GM19099 (cell line): Measurements from ENCODE around the gene GORASP2.

Experiments used
- POLR2A ChIP-seq: IDR thresholded peaks from 3 replicates; pipeline ENCODE4 v1.6.1; 2011; ENCODE audit warnings: low read depth; ENCODE audit not compliant: insufficient read length; ENCODE audit errors: extremely low read depth

Gene GORASP2

GRCh38 chr2:170917219-170917913, 11.7 kb upstream of the GORASP2 start:
- no peak for TF ChIP-seq POLR2A

GRCh38 chr2:170917957-170918356, 11.1 kb upstream of the GORASP2 start:
- TF ChIP-seq POLR2A: no peak

GRCh38 chr2:170922634-170923494, 6.2 kb upstream of the GORASP2 start:
- TF ChIP-seq POLR2A: no peak

GRCh38 chr2:170923799-170924198, 5.3 kb upstream of the GORASP2 start:
- no peak for TF ChIP-seq POLR2A

GRCh38 chr2:170924969-170925368, 4.1 kb upstream of the GORASP2 start:
- TF ChIP-seq POLR2A: no peak

- no peak for TF ChIP-seq POLR2A
Observed at GRCh38 chr2:170925923-170926322, 3.1 kb upstream of the GORASP2 start.

GRCh38 chr2:170926743-170927297, 2.2 kb upstream of the GORASP2 start:
- no peak for TF ChIP-seq POLR2A

GRCh38 chr2:170928036-170928823, 823 bp upstream of the GORASP2 start:
- TF ChIP-seq POLR2A: no peak

- TF ChIP-seq POLR2A: no peak
Observed at GRCh38 chr2:170929686-170930050, 615 bp downstream of the GORASP2 start.

- TF ChIP-seq POLR2A: peak; percentile 58
Observed at GRCh38 chr2:170930131-170930990, 1.3 kb downstream of the GORASP2 start.

- TF ChIP-seq POLR2A: no peak
Observed at GRCh38 chr2:170930991-170931266, 1.9 kb downstream of the GORASP2 start.

- TF ChIP-seq POLR2A: no peak
Observed at GRCh38 chr2:170932166-170932565, 3.1 kb downstream of the GORASP2 start.

- no peak for TF ChIP-seq POLR2A
Observed at GRCh38 chr2:170932948-170933347, 3.9 kb downstream of the GORASP2 start.

GRCh38 chr2:170937709-170938379, 8.8 kb downstream of the GORASP2 start:
- TF ChIP-seq POLR2A: no peak
